Esophagus squamous epithelium (tissue), 4 donors: ENCODE data around the gene FHIP1B.

Experiments used
- POLR2A ChIP-seq, 4 donors: fragments of 450-650 bp; IDR thresholded peaks; one replicate each; pipeline ENCODE4 v1.6.1; 2017; ENCODE audit warnings: antibody characterized with exemption in 4 of 4, mild to moderate bottlenecking in 4 of 4, moderate library complexity in 3 of 4
- TF ChIP-seq, protein P1 (sequence below), 6 experiments: fragments of 450-650 bp in 4 of 6; fragments of 200-600 bp in 2 of 6; sonication (generic) in 2 of 6; IDR thresholded peaks; one replicate each; pipeline ENCODE4 v1.5.1; 2016 to 2019; ENCODE audit warnings: antibody characterized with exemption in 6 of 6, mild to moderate bottlenecking in 4 of 6, moderate library complexity in 4 of 6

DNA sequence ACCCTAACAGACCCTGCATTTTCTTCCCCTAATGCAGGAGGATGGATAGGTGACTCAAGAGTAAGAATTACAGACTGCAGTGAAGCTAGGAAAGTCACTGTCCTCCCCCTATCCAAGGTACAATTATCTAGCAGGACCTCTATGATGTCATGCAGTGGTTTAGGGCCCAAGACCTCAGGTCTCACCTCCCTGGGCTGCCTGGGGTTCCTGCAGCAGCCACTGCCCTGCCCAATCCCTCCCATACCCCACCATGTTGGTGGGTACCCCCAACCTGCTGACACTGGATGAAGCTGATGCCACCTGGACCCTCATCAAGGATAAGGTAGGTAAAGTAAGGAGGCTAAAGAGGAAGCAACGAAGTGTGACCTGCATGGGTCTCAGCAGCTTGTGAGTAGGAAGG lies 29.1 kb downstream of the FHIP1B start, which contains the start of gene C11orf42:
- TF ChIP-seq, protein P1, sequence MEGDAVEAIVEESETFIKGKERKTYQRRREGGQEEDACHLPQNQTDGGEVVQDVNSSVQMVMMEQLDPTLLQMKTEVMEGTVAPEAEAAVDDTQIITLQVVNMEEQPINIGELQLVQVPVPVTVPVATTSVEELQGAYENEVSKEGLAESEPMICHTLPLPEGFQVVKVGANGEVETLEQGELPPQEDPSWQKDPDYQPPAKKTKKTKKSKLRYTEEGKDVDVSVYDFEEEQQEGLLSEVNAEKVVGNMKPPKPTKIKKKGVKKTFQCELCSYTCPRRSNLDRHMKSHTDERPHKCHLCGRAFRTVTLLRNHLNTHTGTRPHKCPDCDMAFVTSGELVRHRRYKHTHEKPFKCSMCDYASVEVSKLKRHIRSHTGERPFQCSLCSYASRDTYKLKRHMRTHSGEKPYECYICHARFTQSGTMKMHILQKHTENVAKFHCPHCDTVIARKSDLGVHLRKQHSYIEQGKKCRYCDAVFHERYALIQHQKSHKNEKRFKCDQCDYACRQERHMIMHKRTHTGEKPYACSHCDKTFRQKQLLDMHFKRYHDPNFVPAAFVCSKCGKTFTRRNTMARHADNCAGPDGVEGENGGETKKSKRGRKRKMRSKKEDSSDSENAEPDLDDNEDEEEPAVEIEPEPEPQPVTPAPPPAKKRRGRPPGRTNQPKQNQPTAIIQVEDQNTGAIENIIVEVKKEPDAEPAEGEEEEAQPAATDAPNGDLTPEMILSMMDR (IDR thresholded peaks at IDR 0.05), result no peak
- no peak for TF ChIP-seq POLR2A (IDR thresholded peaks at IDR 0.05)
